Gastrocnemius medialis (tissue), 4 donors: ENCODE results near the gene RASSF10.

ENCODE experiments used
- POLR2A ChIP-seq, 2 donors: fragments of 450-650 bp; IDR thresholded peaks; one replicate each; pipeline ENCODE4 v1.6.1; 2017; ENCODE audit warnings: antibody characterized with exemption in 2 of 2, mild to moderate bottlenecking in 2 of 2, moderate library complexity in 2 of 2
- TF ChIP-seq, protein P1 (sequence below), 5 experiments: fragments of 450-650 bp in 3 of 5; fragments of 200-600 bp in 2 of 5; sonication (generic) in 2 of 5; IDR thresholded peaks in 4 of 5; conservative IDR thresholded peaks in 1 of 5; 1 replicate in 4 of 5; 2 replicates in 1 of 5; pipeline ENCODE4 v1.5.1; 2016 to 2019; ENCODE audit warnings: antibody characterized with exemption in 5 of 5, mild to moderate bottlenecking in 3 of 5, moderate library complexity in 3 of 5

DNA sequence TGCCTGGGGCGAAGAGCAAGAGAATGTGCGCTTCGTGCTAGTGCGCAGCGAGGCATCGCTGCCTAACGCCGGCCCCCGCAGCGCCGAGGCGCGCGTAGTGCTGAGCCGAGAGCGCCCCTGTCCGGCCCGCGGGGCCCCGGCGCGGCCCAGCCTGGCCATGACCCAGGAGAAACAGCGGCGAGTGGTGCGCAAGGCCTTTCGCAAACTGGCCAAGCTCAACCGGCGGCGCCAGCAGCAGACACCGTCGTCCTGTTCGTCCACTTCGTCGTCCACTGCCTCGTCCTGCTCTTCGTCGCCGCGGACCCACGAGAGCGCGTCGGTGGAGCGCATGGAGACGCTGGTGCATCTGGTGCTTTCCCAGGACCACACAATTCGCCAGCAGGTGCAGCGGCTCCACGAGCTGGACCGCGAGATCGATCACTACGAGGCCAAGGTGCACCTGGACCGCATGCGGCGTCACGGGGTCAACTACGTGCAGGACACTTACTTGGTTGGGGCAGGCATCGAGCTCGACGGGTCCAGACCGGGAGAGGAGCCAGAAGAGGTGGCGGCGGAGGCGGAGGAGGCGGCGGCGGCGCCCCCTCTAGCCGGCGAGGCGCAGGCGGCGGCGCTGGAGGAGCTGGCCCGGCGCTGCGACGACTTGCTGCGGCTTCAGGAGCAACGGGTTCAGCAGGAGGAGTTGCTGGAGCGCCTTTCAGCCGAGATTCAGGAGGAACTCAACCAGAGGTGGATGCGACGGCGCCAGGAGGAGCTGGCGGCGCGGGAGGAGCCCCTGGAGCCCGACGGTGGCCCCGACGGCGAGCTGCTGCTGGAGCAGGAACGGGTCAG is 1.0 kb downstream of the RASSF10 start:
- TF ChIP-seq, protein P1, sequence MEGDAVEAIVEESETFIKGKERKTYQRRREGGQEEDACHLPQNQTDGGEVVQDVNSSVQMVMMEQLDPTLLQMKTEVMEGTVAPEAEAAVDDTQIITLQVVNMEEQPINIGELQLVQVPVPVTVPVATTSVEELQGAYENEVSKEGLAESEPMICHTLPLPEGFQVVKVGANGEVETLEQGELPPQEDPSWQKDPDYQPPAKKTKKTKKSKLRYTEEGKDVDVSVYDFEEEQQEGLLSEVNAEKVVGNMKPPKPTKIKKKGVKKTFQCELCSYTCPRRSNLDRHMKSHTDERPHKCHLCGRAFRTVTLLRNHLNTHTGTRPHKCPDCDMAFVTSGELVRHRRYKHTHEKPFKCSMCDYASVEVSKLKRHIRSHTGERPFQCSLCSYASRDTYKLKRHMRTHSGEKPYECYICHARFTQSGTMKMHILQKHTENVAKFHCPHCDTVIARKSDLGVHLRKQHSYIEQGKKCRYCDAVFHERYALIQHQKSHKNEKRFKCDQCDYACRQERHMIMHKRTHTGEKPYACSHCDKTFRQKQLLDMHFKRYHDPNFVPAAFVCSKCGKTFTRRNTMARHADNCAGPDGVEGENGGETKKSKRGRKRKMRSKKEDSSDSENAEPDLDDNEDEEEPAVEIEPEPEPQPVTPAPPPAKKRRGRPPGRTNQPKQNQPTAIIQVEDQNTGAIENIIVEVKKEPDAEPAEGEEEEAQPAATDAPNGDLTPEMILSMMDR (IDR thresholded peaks at IDR 0.05 in 4 of 5, conservative IDR thresholded peaks at IDR 0.05 in 1 of 5), result no peak
- TF ChIP-seq POLR2A (IDR thresholded peaks at IDR 0.05), result no peak
